B cell (primary cell): ENCODE results near the gene ST8SIA3. TPM values are rescaled to one million over a fixed set of nuclear protein-coding genes. Genes with fewer than 3 reads are reported as not detected.

Experiments used
- ATAC-seq: fragments of 200-7000 bp; cut with Tn5 transposase; one replicate; pipeline ENCODE4 v1.10.0; 2021; ENCODE audit warnings: low read depth, mild to moderate bottlenecking, moderate number of reproducible peaks, moderate library complexity
- CTCF ChIA-PET: fragments of 350-600 bp; sonication (Branson Sonifier 250); formaldehyde crosslinking; loops from one replicate; lab custom pipeline; 2021; ENCODE audit warnings: antibody characterized with exemption, inconsistent platforms; lab: Charles Lee
- POLR2A ChIA-PET: fragments of 350-600 bp; sonication (Branson Sonifier 250); formaldehyde crosslinking; loops from one replicate; lab custom pipeline; 2021; ENCODE audit warnings: antibody characterized with exemption; lab: Charles Lee
- DNase-seq: peaks from one replicate; pipeline ENCODE4 v3.0.0; 2013
- H2AFZ ChIP-seq: 2 replicates; pipeline ENCODE4 v1.6.1; 2012; ENCODE audit warnings: mild to moderate bottlenecking, low read depth, low read length; ENCODE audit not compliant: insufficient read depth, poor library complexity, severe bottlenecking
- H3K27ac ChIP-seq, 2 donors: 1 replicate in 1 of 2; 2 replicates in 1 of 2; pipeline ENCODE4 v1.5.1; 2012 to 2013; ENCODE audit warnings: low read length in 2 of 2, mild to moderate bottlenecking in 2 of 2, moderate library complexity in 1 of 2
- H3K27me3 ChIP-seq, 4 experiments: fragments of 200-600 bp in 1 of 4; sonication (generic) in 1 of 4; replicated peaks in 1 of 4; 1 replicate in 2 of 4; 2 replicates in 2 of 4; pipeline versions ENCODE4 v1.6.1 to v1.7.0; 2013 to 2016; ENCODE audit warnings: low read length in 3 of 4, mild to moderate bottlenecking in 2 of 4, mixed read lengths in 1 of 4, moderate library complexity in 1 of 4; ENCODE audit not compliant: insufficient read depth in 4 of 4, control insufficient read depth in 3 of 4; ENCODE audit errors: control extremely low read depth in 1 of 4
- H3K36me3 ChIP-seq, 2 experiments: replicated peaks in 1 of 2; 1 replicate in 1 of 2; 2 replicates in 1 of 2; pipeline versions ENCODE4 v1.6.1 to v1.7.1; 2013; ENCODE audit warnings: low read length in 1 of 2; ENCODE audit not compliant: insufficient read depth in 2 of 2, control insufficient read depth in 1 of 2; ENCODE audit errors: control extremely low read depth in 1 of 2, extremely low read depth in 1 of 2
- H3K4me1 ChIP-seq, 2 donors: fragments of 200-600 bp in 1 of 2; sonication (generic) in 1 of 2; 1 replicate in 1 of 2; 2 replicates in 1 of 2; pipeline versions ENCODE4 v1.5.1 to v1.6.1; 2013 to 2017; ENCODE audit warnings: low read length in 2 of 2; ENCODE audit not compliant: control insufficient read depth in 2 of 2, insufficient read depth in 2 of 2
- H3K4me2 ChIP-seq: replicated peaks from 2 replicates; pipeline ENCODE3; 2012; ENCODE audit warnings: mild to moderate bottlenecking, low read depth, low read length; ENCODE audit not compliant: poor library complexity, severe bottlenecking
- H3K4me3 ChIP-seq, 5 experiments: fragments of 200-600 bp in 1 of 5; sonication (generic) in 1 of 5; 1 replicate in 3 of 5; 2 replicates in 2 of 5; pipeline versions ENCODE4 v1.5.1 to v1.7.0; 2011 to 2016; ENCODE audit warnings: low read length in 4 of 5, mild to moderate bottlenecking in 4 of 5, low read depth in 2 of 5, control low read depth in 1 of 5, moderate library complexity in 1 of 5; ENCODE audit not compliant: insufficient read depth in 1 of 5; ENCODE audit errors: control extremely low read depth in 1 of 5, extremely low read depth in 1 of 5
- H3K79me2 ChIP-seq: fragments of 200-600 bp; sonication (generic); one replicate; pipeline ENCODE4 v1.6.0; 2016; ENCODE audit warnings: low read length; ENCODE audit not compliant: control insufficient read depth, insufficient read depth
- H3K9ac ChIP-seq: fragments of 200-600 bp; sonication (generic); 2 replicates; pipeline ENCODE4 v1.6.1; 2017; ENCODE audit warnings: mild to moderate bottlenecking, low read length, moderate library complexity
- H3K9me3 ChIP-seq, 3 donors: one replicate each; pipeline versions ENCODE4 v1.6.1 to v1.7.1; 2013; ENCODE audit warnings: low read length in 2 of 3; ENCODE audit not compliant: control insufficient read depth in 2 of 3, insufficient read depth in 1 of 3; ENCODE audit errors: control extremely low read depth in 1 of 3
- H4K20me1 ChIP-seq: 2 replicates; pipeline ENCODE4 v1.6.0; 2012; ENCODE audit warnings: mild to moderate bottlenecking, low read length; ENCODE audit not compliant: insufficient read depth, control insufficient read depth, poor library complexity, severe bottlenecking
- H3K27ac Mint-ChIP-seq: one replicate; pipeline ENCODE4 v1.8.0; 2021; ENCODE audit warnings: mixed read lengths
- H3K27me3 Mint-ChIP-seq: one replicate; pipeline ENCODE4 v1.8.0; 2021; ENCODE audit warnings: mixed read lengths
- H3K4me1 Mint-ChIP-seq: one replicate; pipeline ENCODE4 v1.8.0; 2021; ENCODE audit warnings: mixed read lengths
- H3K4me3 Mint-ChIP-seq: one replicate; pipeline ENCODE4 v1.8.0; 2021; ENCODE audit warnings: mixed read lengths
- H3K9me3 Mint-ChIP-seq: one replicate; pipeline ENCODE4 v1.8.0; 2022; ENCODE audit warnings: mixed read lengths; ENCODE audit not compliant: insufficient read depth
- EZH2 ChIP-seq: IDR thresholded peaks from 2 replicates; pipeline ENCODE4 v1.6.1; 2012; ENCODE audit warnings: borderline replicate concordance, low read depth, mild to moderate bottlenecking, moderate library complexity, low read length; ENCODE audit not compliant: insufficient read depth, poor library complexity, severe bottlenecking
- WGBS: methylation state at CpG from one replicate; pipeline ENCODE4 v1.1.5; 2013; ENCODE audit warnings: missing lambda C conversion rate; ENCODE audit not compliant: insufficient coverage; 5-methylcytosine and 5-hydroxymethylcytosine counted together
- intact Hi-C: fragments of 100-400 bp; cut with micrococcal nuclease; formaldehyde crosslinking; loops from one replicate; pipeline ENCODE4 v1.10.0; 2022
- polyA plus RNA-seq: library from polyadenylated mRNA; depleted of rRNA; stranded (reverse); fragments of >200 nt; gene quantifications from 2 replicates; pipeline ENCODE4 v1.2.3, GENCODE V29; 2012
- total RNA-seq, 2 donors: library from RNA; stranded (reverse); fragments of 120-200 nt in 1 of 2; gene quantifications; 1 replicate in 1 of 2; 2 replicates in 1 of 2; pipeline versions ENCODE4 v1.2.3 to v1.2.4, GENCODE V29; 2013 to 2022
- TF ChIP-seq, protein P1 (sequence below): fragments of 200-600 bp; IDR thresholded peaks from one replicate; pipeline ENCODE4 v1.8.0; 2022; ENCODE audit warnings: antibody characterized with exemption, mild to moderate bottlenecking

Gene ST8SIA3
- total and polyA plus RNA-seq, 2 donors (not counting 1 experiment from before 2014, with no cell fraction given) = not detected

DNA sequence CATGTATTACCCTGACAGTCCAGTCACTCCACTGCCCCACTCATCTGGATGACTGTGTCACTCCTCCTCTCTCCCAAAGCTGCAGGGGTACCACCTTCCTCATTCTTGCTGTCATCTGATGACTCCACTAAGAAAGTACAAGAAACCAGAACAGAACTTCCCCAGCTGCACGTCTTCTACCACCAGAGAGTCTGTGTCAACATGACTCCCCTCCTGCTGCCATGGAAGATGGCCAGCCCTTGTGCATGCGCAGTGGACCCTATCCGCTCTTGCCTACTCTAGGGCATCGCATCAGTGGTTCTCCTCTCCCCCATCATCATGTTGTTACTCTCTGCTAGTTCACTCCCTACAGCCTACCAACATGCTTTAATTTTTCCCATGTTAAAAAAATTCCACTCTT lies 14.5 kb upstream of the ST8SIA3 start:
- TF ChIP-seq EZH2 = no peak
- no peak overlapping the region for H2AFZ ChIP-seq
- ATAC-seq = no peak

DNA sequence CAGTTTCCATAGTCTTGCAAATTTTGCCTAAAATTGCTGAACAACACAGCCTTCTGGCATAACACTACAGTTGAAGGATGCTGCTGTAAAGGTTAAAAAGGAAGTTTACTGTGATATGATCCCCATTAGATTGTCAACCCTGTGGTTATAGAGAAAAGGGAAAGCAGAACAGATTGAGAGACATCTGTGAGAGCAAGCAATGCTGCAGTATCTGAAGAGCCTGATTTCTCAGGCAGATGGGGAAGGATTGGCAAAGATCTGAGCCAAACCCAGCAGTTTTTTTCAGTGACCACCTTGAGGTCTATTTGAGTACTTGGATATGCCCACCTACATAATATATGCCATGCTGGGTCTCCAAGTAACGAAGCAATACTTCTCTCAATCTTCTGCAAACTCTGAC lies 8.5 kb upstream of the ST8SIA3 start:
- H3K4me3 ChIP-seq = no peak overlapping the region
- no peaks in the 10 kb centered on the region for H4K20me1 ChIP-seq
- intact Hi-C loops = no loop called here
- H3K4me1 Mint-ChIP-seq = no peaks in the 10 kb centered on the region
- no peak for TF ChIP-seq EZH2
- TF ChIP-seq, protein P1, sequence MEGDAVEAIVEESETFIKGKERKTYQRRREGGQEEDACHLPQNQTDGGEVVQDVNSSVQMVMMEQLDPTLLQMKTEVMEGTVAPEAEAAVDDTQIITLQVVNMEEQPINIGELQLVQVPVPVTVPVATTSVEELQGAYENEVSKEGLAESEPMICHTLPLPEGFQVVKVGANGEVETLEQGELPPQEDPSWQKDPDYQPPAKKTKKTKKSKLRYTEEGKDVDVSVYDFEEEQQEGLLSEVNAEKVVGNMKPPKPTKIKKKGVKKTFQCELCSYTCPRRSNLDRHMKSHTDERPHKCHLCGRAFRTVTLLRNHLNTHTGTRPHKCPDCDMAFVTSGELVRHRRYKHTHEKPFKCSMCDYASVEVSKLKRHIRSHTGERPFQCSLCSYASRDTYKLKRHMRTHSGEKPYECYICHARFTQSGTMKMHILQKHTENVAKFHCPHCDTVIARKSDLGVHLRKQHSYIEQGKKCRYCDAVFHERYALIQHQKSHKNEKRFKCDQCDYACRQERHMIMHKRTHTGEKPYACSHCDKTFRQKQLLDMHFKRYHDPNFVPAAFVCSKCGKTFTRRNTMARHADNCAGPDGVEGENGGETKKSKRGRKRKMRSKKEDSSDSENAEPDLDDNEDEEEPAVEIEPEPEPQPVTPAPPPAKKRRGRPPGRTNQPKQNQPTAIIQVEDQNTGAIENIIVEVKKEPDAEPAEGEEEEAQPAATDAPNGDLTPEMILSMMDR = no peak
- no peak overlapping the region for H3K27ac Mint-ChIP-seq
- peaks cover 2% of the 10 kb centered on the region for H3K9me3 Mint-ChIP-seq
- peaks cover 54% of the 10 kb centered on the region for H3K27me3 Mint-ChIP-seq
- POLR2A ChIA-PET = no interaction called here
- ATAC-seq = no peak
- CTCF ChIA-PET = no interaction called here
- H3K4me2 ChIP-seq = no peak overlapping the region
- no peak overlapping the region for H3K27ac ChIP-seq
- H3K9ac ChIP-seq = no peak overlapping the region
- H3K36me3 ChIP-seq = no peaks in the 10 kb centered on the region
- no peak overlapping the region for H2AFZ ChIP-seq
- no peaks in the 10 kb centered on the region for H3K4me1 ChIP-seq
- H3K4me3 Mint-ChIP-seq = no peak overlapping the region
- H3K79me2 ChIP-seq = no peaks in the 10 kb centered on the region
- peaks cover 0 to 3% (median 0%) of the 10 kb centered on the region in 3 donors for H3K9me3 ChIP-seq
- peaks cover 0 to 12% (median 3%) of the 10 kb centered on the region in 4 experiments for H3K27me3 ChIP-seq
- WGBS = no CpG with 5 or more reads among the region's 1 CpG
- DNase-seq = no peak

More for the DNA sequence above, 14.5 kb upstream of the ST8SIA3 start:
- Mint-ChIP-seq H3K4me1 (no peaks in the 10 kb centered on the region), H3K27ac (no peak overlapping the region), H3K27me3 (peaks cover 26% of the 10 kb centered on the region), H3K4me3 (no peak overlapping the region), H3K9me3 (peaks cover 2% of the 10 kb centered on the region)
- H3K27ac ChIP-seq = no peak overlapping the region
- H3K4me1 ChIP-seq = no peaks in the 10 kb centered on the region
- H3K79me2 ChIP-seq = no peaks in the 10 kb centered on the region
- no peak for DNase-seq
- no peaks in the 10 kb centered on the region for H4K20me1 ChIP-seq
- WGBS = 73% methylated on average over 4 of the region's 4 CpGs
- no peak overlapping the region for H3K4me3 ChIP-seq
- POLR2A ChIA-PET = no interaction called here
- H3K4me2 ChIP-seq = no peak overlapping the region
- no peaks in the 10 kb centered on the region for H3K36me3 ChIP-seq
- CTCF ChIA-PET = interaction anchor here (1.8 kb wide), 1 partner anchor 17 kb away, joined by 4 read pairs; no protein-coding TSS in a partner anchor
- H3K27me3 ChIP-seq = peaks cover 0 to 8% (median 2%) of the 10 kb centered on the region in 4 experiments
- intact Hi-C loops = no loop called here
- no peak overlapping the region for H3K9ac ChIP-seq
- peaks cover 0 to 3% (median 0%) of the 10 kb centered on the region in 3 donors for H3K9me3 ChIP-seq
